ENCODE data around the gene GNPTG.

Gene GNPTG

DNA sequence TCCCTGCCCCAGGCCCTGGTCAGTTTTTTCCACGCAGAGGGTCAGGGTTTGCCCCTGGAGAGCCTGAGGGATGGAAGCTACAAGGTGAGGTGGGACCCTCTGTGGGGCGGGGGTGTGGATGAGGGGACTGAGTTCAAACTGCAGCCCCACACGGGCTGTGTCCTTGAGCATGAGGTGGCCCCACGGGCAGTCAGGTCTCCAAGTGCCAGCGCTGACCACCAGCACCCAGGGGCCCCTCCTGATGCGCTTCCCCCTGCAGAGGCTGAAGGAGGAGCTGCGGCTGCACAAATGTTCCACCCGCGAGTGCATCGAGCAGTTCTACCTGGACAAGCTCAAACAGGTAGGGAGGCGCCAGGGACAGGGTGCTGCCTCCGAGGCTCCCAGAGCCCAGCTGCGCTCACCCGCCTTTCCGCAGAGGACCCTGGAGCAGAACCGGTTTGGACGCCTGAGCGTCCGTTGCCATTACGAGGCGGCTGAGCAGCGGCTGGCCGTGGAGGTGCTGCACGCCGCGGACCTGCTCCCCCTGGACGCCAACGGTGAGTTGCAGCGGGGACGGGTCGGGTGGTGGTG lies 4.4 kb upstream of the GNPTG start:
- DNase-seq (ENCODE audit: low read depth in 3 of 3) = no peak

- no peak for DNase-seq (ENCODE audit: low read depth in 3 of 3)
These were observed 3.8 kb upstream of the GNPTG start for GRCh38 chr16:1347962-1348361.

DNA sequence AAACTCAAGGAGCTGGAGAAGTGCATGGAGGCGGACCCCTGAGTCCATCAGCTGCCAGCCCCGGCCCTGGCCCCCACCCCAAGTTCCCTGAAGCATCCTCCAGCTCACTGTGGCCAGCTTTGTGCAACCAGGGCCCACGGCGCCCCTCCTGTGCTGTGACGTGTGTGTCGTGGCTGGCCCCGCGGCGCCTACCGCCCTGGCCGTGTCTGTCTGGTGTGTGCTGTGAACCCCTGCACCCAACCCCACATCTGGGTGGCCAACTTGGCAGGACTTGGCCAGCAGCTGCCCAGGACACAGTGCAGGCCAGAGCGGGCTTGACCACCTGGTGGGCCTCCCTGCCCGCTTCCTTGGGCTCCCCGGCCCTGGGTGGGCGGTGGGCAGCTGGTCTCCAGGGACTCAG lies 3.3 kb upstream of the GNPTG start:
- no peak for DNase-seq (ENCODE audit: low read depth in 3 of 3)

DNA sequence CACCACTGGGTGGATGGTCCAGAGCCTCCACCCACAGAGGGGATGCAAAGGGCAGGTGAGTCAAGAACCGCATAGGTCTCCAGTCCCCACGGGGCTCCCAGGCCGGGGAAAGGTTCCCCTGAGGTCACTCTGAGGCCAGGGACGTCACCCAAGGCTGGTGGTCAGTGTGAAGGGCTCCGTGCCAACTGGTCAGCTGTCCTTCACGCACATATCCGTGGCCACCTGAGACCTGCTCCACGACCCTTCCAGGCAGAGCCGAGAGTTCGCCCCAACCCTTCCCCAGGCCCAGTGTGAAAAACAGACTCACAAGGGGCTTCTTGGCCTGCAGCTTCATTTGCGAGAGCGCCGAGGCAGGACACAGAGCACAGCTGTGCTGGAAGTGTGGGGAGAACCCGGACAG lies 2.8 kb upstream of the GNPTG start:
- no peak for DNase-seq (ENCODE audit: low read depth in 3 of 3)

GRCh38 chr16:1349351-1349750 lies 2.4 kb upstream of the GNPTG start:
- DNase-seq (ENCODE audit: low read depth in 3 of 3) = no peak

DNA sequence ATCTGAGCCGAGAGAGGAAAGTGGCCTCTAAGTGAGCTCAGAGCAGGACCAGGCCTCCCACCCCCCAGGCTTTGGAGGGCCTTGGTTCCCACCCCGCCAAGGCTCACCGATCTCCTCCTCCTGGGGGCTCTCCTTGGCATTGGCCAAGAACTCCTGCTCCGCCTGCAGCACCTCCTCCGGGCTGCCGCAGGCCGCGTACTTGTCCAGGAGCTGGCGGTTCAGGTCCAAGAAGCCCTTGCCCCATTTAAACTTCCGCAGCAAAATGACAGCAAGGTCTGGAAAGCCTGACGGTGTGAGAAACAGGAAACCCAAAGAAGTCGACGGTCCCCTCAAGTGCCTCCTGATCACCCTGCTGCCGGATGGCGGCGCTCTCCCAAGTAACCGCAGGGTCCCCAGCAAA lies 1.8 kb upstream of the GNPTG start:
- no peak for DNase-seq (ENCODE audit: low read depth in 3 of 3)

- DNase-seq (ENCODE audit: low read depth in 3 of 3) = no peak
These were observed 1.0 kb upstream of the GNPTG start for GRCh38 chr16:1350691-1351090.

- DNase-seq (ENCODE audit: low read depth in 3 of 3) = no peak
These were observed 533 bp upstream of the GNPTG start for GRCh38 chr16:1351215-1351581.

- DNase-seq (ENCODE audit: low read depth in 3 of 3) = no peak
These were observed 3.2 kb downstream of the GNPTG start for GRCh38 chr16:1354815-1355540.

DNA sequence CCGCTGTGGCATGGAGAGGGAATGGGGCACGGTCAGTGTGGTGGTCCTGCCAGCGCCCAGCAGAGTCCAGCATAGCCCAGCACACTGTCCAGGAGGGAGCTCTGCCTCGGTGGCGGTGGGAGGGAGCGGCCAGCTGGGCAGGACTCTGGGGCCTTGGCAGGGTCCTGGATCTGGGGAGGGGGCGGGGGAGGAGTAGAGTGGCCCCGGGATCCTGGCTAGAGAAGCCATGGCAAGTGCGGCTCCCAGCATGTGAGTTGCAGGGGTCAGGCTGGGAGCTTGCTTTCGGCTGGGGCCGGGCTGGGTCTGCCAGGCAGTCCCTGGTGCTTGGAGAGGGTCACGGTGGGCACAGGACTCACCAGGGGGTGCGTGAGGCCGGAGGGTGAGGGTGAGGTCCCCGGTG lies 3.9 kb downstream of the GNPTG start:
- no peak for DNase-seq (ENCODE audit: low read depth in 3 of 3)

- no peak for DNase-seq (ENCODE audit: low read depth in 3 of 3)
These were observed 4.5 kb downstream of the GNPTG start for GRCh38 chr16:1356061-1356900.

GRCh38 chr16:1357906-1358566 lies 6.3 kb downstream of the GNPTG start:
- no peak for DNase-seq (ENCODE audit: low read depth in 3 of 3)

DNA sequence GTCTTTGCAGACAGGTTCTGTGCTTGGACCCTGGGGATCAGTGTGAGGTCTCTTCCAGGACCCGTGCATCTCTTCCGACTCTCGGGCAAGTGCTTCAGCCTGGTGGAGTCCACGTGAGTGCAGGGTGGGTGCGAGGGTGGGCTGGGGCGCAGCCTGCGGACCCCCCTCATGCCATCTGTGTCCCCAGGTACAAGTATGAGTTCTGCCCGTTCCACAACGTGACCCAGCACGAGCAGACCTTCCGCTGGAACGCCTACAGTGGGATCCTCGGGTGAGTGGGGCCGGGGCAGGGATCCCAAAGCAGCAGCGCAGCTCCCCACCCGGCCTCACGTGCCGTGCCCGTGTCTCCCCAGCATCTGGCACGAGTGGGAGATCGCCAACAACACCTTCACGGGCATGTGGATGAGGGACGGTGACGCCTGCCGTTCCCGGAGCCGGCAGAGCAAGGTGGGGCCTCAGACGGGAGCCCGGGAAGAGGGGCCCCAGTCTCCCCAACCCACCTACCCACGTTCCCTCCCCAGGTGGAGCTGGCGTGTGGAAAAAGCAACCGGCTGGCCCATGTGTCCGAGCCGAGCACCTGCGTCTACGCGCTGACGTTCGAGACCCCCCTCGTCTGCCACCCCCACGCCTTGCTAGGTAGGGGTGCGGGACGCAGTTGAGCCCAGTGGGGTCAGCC lies 10.1 kb downstream of the GNPTG start:
- DNase-seq (ENCODE audit: low read depth in 3 of 3) = no peak

DNA sequence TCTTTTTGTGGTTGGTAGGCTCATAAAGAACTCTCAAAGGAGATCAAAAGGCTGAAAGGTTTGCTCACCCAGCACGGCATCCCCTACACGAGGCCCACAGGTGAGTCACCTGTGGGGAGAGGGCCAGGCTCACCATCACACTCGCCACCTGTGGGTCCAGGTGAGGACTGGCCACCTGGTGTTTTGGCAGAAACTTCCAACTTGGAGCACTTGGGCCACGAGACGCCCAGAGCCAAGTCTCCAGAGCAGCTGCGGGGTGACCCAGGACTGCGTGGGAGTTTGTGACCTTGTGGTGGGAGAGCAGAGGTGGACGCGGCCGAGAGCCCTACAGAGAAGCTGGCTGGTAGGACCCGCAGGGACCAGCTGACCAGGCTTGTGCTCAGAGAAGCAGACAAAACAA lies 11.1 kb downstream of the GNPTG start:
- no peak for DNase-seq (ENCODE audit: low read depth in 3 of 3)

GRCh38 chr16:1363501-1364041 lies 11.8 kb downstream of the GNPTG start:
- peak; percentile 50 to 54 (median 52) for DNase-seq (ENCODE audit: low read depth in 3 of 3)

- no peak for DNase-seq (ENCODE audit: low read depth in 3 of 3)
These were observed 12.8 kb downstream of the GNPTG start for GRCh38 chr16:1364510-1364909.

GRCh38 chr16:1366060-1366711 lies 14.5 kb downstream of the GNPTG start:
- no peak for DNase-seq (ENCODE audit: low read depth in 3 of 3)

GRCh38 chr16:1366712-1367299 lies 15.1 kb downstream of the GNPTG start:
- no peak for DNase-seq (ENCODE audit: low read depth in 3 of 3)

DNA sequence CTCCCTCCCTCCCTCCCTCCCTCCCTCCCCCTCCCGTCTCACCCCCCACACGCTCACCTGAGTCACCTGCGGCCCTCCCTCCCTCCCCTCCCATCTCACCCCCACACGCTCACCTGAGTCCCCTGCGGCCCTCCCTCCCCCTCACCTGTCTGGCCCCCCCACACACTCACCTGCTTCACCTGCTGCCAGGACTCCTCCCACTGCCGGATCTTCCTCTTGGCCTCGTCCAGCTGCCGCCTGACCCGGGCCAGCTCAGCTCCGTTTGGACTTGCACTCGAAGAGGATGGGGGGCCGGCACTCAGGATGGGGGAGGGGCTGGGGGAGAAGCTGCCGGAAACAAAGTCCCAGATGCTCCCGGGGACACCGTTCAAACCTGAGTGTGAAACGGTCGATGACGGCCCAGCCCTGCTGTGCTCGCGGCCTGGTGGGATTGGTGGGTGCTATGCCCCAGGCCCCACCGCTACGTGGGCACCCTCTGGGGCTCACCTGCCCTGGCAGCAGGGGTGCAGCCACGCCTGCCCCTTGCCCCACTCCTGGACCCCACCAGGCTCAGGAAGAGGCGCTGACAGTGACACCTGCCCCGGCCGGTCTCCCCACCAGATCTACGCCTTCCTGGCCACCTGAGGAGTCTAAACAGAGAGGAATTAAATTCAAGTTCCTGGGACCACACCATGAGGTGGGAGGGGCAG lies 15.9 kb downstream of the GNPTG start:
- no peak for DNase-seq (ENCODE audit: low read depth in 3 of 3)
